Endodermal cell (in vitro differentiated cells): ENCODE data around the gene ZEB2. TPM values are rescaled to one million over a fixed set of nuclear protein-coding genes. Genes with fewer than 3 reads are reported as not detected.

Experiments
- DNase-seq: peaks from one replicate; pipeline ENCODE4 v3.0.0-alpha.2; 2017
- H3K27ac ChIP-seq: 2 replicates; pipeline ENCODE4 v1.5.1; 2013; ENCODE audit warnings: mild to moderate bottlenecking, low read depth, low read length, moderate library complexity
- H3K27me3 ChIP-seq: 2 replicates; pipeline ENCODE4 v1.6.1; 2013; ENCODE audit warnings: mild to moderate bottlenecking, low read length, moderate library complexity; ENCODE audit not compliant: insufficient read depth, control insufficient read depth, poor library complexity, severe bottlenecking
- H3K36me3 ChIP-seq: 2 replicates; pipeline ENCODE4 v1.7.0; 2013; ENCODE audit warnings: mild to moderate bottlenecking, low read length, moderate library complexity; ENCODE audit not compliant: control insufficient read depth, insufficient read depth
- H3K4me1 ChIP-seq: one replicate; pipeline ENCODE4 v1.7.0; 2013; ENCODE audit warnings: low read length; ENCODE audit not compliant: control insufficient read depth, insufficient read depth
- H3K4me3 ChIP-seq: 2 replicates; pipeline ENCODE4 v1.5.1; 2013; ENCODE audit warnings: mild to moderate bottlenecking, low read length, moderate library complexity
- H3K9ac ChIP-seq: 2 replicates; pipeline ENCODE4 v1.6.1; 2013; ENCODE audit warnings: mild to moderate bottlenecking, low read length, moderate library complexity; ENCODE audit not compliant: poor library complexity, severe bottlenecking; ENCODE audit errors: extremely low read depth
- H3K9me3 ChIP-seq: 2 replicates; pipeline ENCODE4 v1.6.1; 2013; ENCODE audit warnings: mild to moderate bottlenecking, low read length, moderate library complexity; ENCODE audit not compliant: control insufficient read depth
- H3K27ac Mint-ChIP-seq: 2 replicates; pipeline ENCODE4 v1.8.0; 2020; ENCODE audit warnings: mixed read lengths
- H3K27me3 Mint-ChIP-seq: 2 replicates; pipeline ENCODE4 v1.8.0; 2021; ENCODE audit warnings: mild to moderate bottlenecking, mixed read lengths; ENCODE audit not compliant: insufficient read depth
- H3K36me3 Mint-ChIP-seq: 2 replicates; pipeline ENCODE4 v1.8.0; 2020; ENCODE audit warnings: low read depth, mixed read lengths
- H3K4me1 Mint-ChIP-seq: 2 replicates; pipeline ENCODE4 v1.8.0; 2020; ENCODE audit warnings: mixed read lengths
- H3K4me3 Mint-ChIP-seq: 2 replicates; pipeline ENCODE4 v1.8.0; 2020; ENCODE audit warnings: mild to moderate bottlenecking, moderate library complexity, mixed read lengths
- H3K9me3 Mint-ChIP-seq: 2 replicates; pipeline ENCODE4 v1.8.0; 2020; ENCODE audit warnings: mild to moderate bottlenecking, mixed read lengths
- WGBS, 2 experiments: methylation state at CpG; one replicate each; pipeline versions ENCODE4 v1.1.5 to v1.1.7; 2013; ENCODE audit warnings: missing lambda C conversion rate in 2 of 2, mixed read lengths in 1 of 2; ENCODE audit not compliant: insufficient coverage in 1 of 2, insufficient read length in 1 of 2; 5-methylcytosine and 5-hydroxymethylcytosine counted together
- total RNA-seq, 2 donors: library from RNA; stranded (reverse); fragmentation: NEBNext Ultra II Directional in 1 of 2; extraction: Animal tissue kit (Norgen Biotek cat#: 25700) in 1 of 2; gene quantifications; 2 replicates in 1 of 2; 3 replicates in 1 of 2; pipeline ENCODE4 v1.2.1, GENCODE V29; 2021
- TF ChIP-seq, protein P1 (sequence below): fragments of 200-600 bp; sonication (generic); conservative IDR thresholded peaks from 2 replicates; pipeline ENCODE4 v1.5.0; 2021; ENCODE audit warnings: antibody characterized with exemption, mild to moderate bottlenecking

Gene ZEB2
- total RNA-seq, 2 donors from 2014 or later: 0.29 to 0.31 TPM

DNA sequence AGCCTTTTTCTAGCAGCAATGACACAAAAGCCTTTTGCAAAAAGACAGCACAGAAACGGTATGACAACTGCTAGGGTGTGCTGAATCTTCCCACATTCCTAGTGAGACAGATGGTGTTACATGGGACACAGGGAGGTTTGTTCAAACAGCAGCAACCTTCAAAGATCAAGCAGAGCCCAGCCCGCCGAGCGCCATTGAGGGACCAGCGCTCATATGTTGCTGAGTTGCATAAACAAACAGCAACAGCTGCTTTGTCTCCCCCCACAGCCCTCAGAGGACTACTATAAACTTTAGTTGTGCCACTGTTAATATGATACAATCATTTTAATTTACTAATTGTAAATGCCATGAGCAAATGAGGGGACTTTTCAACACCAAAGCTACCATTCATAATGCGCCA is 117.7 kb downstream of the ZEB2 start:
- H3K4me3 Mint-ChIP-seq: no peak overlapping the region

GRCh38 chr2:144401036-144401435 is 118.9 kb downstream of the ZEB2 start:
- H3K36me3 ChIP-seq: no peaks in the 10 kb centered on the region
- no peak overlapping the region for H3K4me3 ChIP-seq
- H3K36me3 Mint-ChIP-seq: no peaks in the 10 kb centered on the region
- no peak overlapping the region for H3K9ac ChIP-seq
- no peak overlapping the region for H3K27ac ChIP-seq
- DNase-seq: no peak
- peaks cover 16% of the 10 kb centered on the region for H3K4me1 Mint-ChIP-seq
- no peaks in the 10 kb centered on the region for H3K9me3 Mint-ChIP-seq
- 87 to 88% methylated on average over 3 of the region's 3 CpGs for WGBS, 2 experiments
- no peaks in the 10 kb centered on the region for H3K9me3 ChIP-seq
- no peaks in the 10 kb centered on the region for H3K4me1 ChIP-seq
- H3K27me3 ChIP-seq: no peaks in the 10 kb centered on the region
- no peaks in the 10 kb centered on the region for H3K27me3 Mint-ChIP-seq
- H3K27ac Mint-ChIP-seq: no peak overlapping the region
- TF ChIP-seq, protein P1, sequence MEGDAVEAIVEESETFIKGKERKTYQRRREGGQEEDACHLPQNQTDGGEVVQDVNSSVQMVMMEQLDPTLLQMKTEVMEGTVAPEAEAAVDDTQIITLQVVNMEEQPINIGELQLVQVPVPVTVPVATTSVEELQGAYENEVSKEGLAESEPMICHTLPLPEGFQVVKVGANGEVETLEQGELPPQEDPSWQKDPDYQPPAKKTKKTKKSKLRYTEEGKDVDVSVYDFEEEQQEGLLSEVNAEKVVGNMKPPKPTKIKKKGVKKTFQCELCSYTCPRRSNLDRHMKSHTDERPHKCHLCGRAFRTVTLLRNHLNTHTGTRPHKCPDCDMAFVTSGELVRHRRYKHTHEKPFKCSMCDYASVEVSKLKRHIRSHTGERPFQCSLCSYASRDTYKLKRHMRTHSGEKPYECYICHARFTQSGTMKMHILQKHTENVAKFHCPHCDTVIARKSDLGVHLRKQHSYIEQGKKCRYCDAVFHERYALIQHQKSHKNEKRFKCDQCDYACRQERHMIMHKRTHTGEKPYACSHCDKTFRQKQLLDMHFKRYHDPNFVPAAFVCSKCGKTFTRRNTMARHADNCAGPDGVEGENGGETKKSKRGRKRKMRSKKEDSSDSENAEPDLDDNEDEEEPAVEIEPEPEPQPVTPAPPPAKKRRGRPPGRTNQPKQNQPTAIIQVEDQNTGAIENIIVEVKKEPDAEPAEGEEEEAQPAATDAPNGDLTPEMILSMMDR: no peak
- no peak overlapping the region for H3K4me3 Mint-ChIP-seq

More for the DNA sequence above, 117.7 kb downstream of the ZEB2 start:
- TF ChIP-seq, protein P1: no peak
- H3K4me1 ChIP-seq: no peaks in the 10 kb centered on the region
- 0 to 83% methylated on average over 1 to 6 of the region's 6 CpGs for WGBS, 2 experiments
- H3K27ac ChIP-seq: peak overlapping the region; percentile 7
- no peak overlapping the region for H3K4me3 ChIP-seq
- H3K36me3 Mint-ChIP-seq: no peaks in the 10 kb centered on the region
- H3K9me3 Mint-ChIP-seq: no peaks in the 10 kb centered on the region
- DNase-seq: peak; percentile 47
- H3K27me3 ChIP-seq: no peaks in the 10 kb centered on the region
- H3K4me1 Mint-ChIP-seq: peaks cover 16% of the 10 kb centered on the region
- no peak overlapping the region for H3K9ac ChIP-seq
- H3K36me3 ChIP-seq: no peaks in the 10 kb centered on the region
- no peaks in the 10 kb centered on the region for H3K9me3 ChIP-seq
- H3K27me3 Mint-ChIP-seq: no peaks in the 10 kb centered on the region
- H3K27ac Mint-ChIP-seq: no peak overlapping the region

DNA sequence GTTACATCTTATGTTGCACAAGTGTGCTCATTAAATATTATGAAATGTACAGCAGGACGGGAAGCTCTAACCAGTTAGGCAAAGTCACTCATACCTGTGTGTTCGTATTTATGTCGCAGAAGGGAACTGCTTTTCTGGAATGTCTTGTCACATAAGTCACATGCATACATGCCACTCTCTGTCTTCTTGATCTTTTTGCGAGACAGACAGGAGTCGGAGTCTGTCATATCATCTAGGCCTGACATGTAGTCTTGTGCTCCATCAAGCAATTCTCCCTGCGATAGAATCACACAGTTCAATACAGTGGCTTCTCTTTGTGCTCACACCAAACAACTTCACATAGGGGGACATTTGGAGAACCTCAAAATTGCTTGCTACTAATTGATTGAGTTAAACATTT is 123.6 kb downstream of the ZEB2 start:
- no peaks in the 10 kb centered on the region for H3K36me3 ChIP-seq
- H3K9ac ChIP-seq: no peak overlapping the region
- DNase-seq: no peak
- no peaks in the 10 kb centered on the region for H3K9me3 Mint-ChIP-seq
- no peaks in the 10 kb centered on the region for H3K27me3 ChIP-seq
- no peaks in the 10 kb centered on the region for H3K36me3 Mint-ChIP-seq
- no peak overlapping the region for H3K4me3 Mint-ChIP-seq
- TF ChIP-seq, protein P1: no peak
- H3K4me3 ChIP-seq: no peak overlapping the region
- H3K27ac Mint-ChIP-seq: no peak overlapping the region
- no peaks in the 10 kb centered on the region for H3K4me1 ChIP-seq
- H3K27me3 Mint-ChIP-seq: no peaks in the 10 kb centered on the region
- no peak overlapping the region for H3K27ac ChIP-seq
- WGBS, 2 experiments: 95 to 97% methylated on average over 6 of the region's 6 CpGs
- no peaks in the 10 kb centered on the region for H3K9me3 ChIP-seq
- H3K4me1 Mint-ChIP-seq: peaks cover 4% of the 10 kb centered on the region
